CD14-positive monocyte (primary cell): ENCODE measurements around the gene CNNM4. TPM values are rescaled to one million over a fixed set of nuclear protein-coding genes. Genes with fewer than 3 reads are reported as not detected.
A peak's percentile ranks its signal among the peaks of the same experiment; 100 is the strongest.

Experiments
- DNase-seq, 3 donors: peaks; one replicate each; pipeline ENCODE4 v3.0.0-alpha.2; 2011 to 2022
- H2AFZ ChIP-seq: 2 replicates; pipeline ENCODE4 v1.6.0; 2012; ENCODE audit warnings: mild to moderate bottlenecking, low read depth, low read length, inconsistent platforms; ENCODE audit not compliant: insufficient read depth, poor library complexity, severe bottlenecking
- H3K27ac ChIP-seq, 2 donors: 1 replicate in 1 of 2; 2 replicates in 1 of 2; pipeline ENCODE4 v1.5.1; 2012 to 2013; ENCODE audit warnings: low read length in 2 of 2, control low read depth in 1 of 2, inconsistent platforms in 1 of 2, low read depth in 1 of 2, mild to moderate bottlenecking in 1 of 2
- H3K27me3 ChIP-seq, 2 donors: one replicate each; pipeline versions ENCODE4 v1.6.0 to v1.6.1; 2011 to 2013; ENCODE audit warnings: low read length in 2 of 2; ENCODE audit not compliant: control insufficient read depth in 2 of 2, insufficient read depth in 2 of 2
- H3K36me3 ChIP-seq, 2 donors: replicated peaks in 1 of 2; 1 replicate in 1 of 2; 2 replicates in 1 of 2; pipeline versions ENCODE4 v1.5.1 to v1.6.1; 2012 to 2013; ENCODE audit warnings: low read length in 2 of 2, control low read depth in 1 of 2, inconsistent platforms in 1 of 2, mild to moderate bottlenecking in 1 of 2; ENCODE audit not compliant: insufficient read depth in 2 of 2, control insufficient read depth in 1 of 2
- H3K4me1 ChIP-seq, 2 donors: 1 replicate in 1 of 2; 2 replicates in 1 of 2; pipeline versions ENCODE4 v1.5.1 to v1.6.1; 2012 to 2013; ENCODE audit warnings: low read length in 2 of 2, control low read depth in 1 of 2, inconsistent platforms in 1 of 2, mild to moderate bottlenecking in 1 of 2, moderate library complexity in 1 of 2; ENCODE audit not compliant: insufficient read depth in 2 of 2, control insufficient read depth in 1 of 2
- H3K4me2 ChIP-seq: replicated peaks from 2 replicates; pipeline ENCODE3; 2012; ENCODE audit warnings: low read length, moderate library complexity, mild to moderate bottlenecking; ENCODE audit not compliant: poor library complexity, severe bottlenecking; ENCODE audit errors: extremely low read depth
- H3K4me3 ChIP-seq, 3 experiments: fragments of 200-600 bp in 1 of 3; sonication (generic) in 1 of 3; replicated peaks in 1 of 3; 1 replicate in 2 of 3; 2 replicates in 1 of 3; pipeline ENCODE4 v1.5.1; 2011 to 2013; ENCODE audit warnings: low read length in 3 of 3, mild to moderate bottlenecking in 3 of 3, control low read depth in 2 of 3, low read depth in 2 of 3, inconsistent platforms in 1 of 3, moderate library complexity in 1 of 3
- H3K79me2 ChIP-seq: 2 replicates; pipeline ENCODE4 v1.6.0; 2012; ENCODE audit warnings: mild to moderate bottlenecking, control low read depth, inconsistent platforms, low read length, moderate library complexity; ENCODE audit not compliant: insufficient read depth
- H3K9ac ChIP-seq: 2 replicates; pipeline ENCODE4 v1.6.0; 2017; ENCODE audit warnings: low read length, mild to moderate bottlenecking; ENCODE audit not compliant: insufficient read depth, poor library complexity, severe bottlenecking
- H3K9me3 ChIP-seq, 2 donors: replicated peaks in 1 of 2; 1 replicate in 1 of 2; 2 replicates in 1 of 2; pipeline versions ENCODE4 v1.5.1 to v1.6.1; 2012 to 2013; ENCODE audit warnings: low read length in 2 of 2, control low read depth in 1 of 2; ENCODE audit not compliant: control insufficient read depth in 1 of 2, insufficient read depth in 1 of 2
- H4K20me1 ChIP-seq: 2 replicates; pipeline ENCODE4 v1.6.0; 2012; ENCODE audit warnings: mild to moderate bottlenecking, low read length, control low read depth, moderate library complexity; ENCODE audit not compliant: insufficient read depth
- H3K27ac Mint-ChIP-seq, 7 donors: one replicate each; pipeline ENCODE4 v1.8.0; 2020; ENCODE audit warnings: mild to moderate bottlenecking in 7 of 7, mixed read lengths in 7 of 7, moderate library complexity in 6 of 7, inconsistent platforms in 2 of 7
- H3K27me3 Mint-ChIP-seq, 3 donors: one replicate each; pipeline ENCODE4 v1.8.0; 2021 to 2022; ENCODE audit warnings: low read depth in 3 of 3, mild to moderate bottlenecking in 3 of 3, mixed read lengths in 3 of 3, moderate library complexity in 3 of 3, inconsistent platforms in 1 of 3
- H3K36me3 Mint-ChIP-seq, 2 donors: one replicate each; pipeline ENCODE4 v1.8.0; 2020; ENCODE audit warnings: mixed read lengths in 2 of 2, inconsistent platforms in 1 of 2, mild to moderate bottlenecking in 1 of 2
- H3K4me1 Mint-ChIP-seq: one replicate; pipeline ENCODE4 v1.8.0; 2020; ENCODE audit warnings: mild to moderate bottlenecking, mixed read lengths
- H3K4me3 Mint-ChIP-seq, 2 donors: one replicate each; pipeline ENCODE4 v1.8.0; 2020; ENCODE audit warnings: mild to moderate bottlenecking in 2 of 2, mixed read lengths in 2 of 2, moderate library complexity in 1 of 2
- H3K9me3 Mint-ChIP-seq, 7 donors: one replicate each; pipeline ENCODE4 v1.8.0; 2020 to 2022; ENCODE audit warnings: mixed read lengths in 7 of 7, mild to moderate bottlenecking in 6 of 7, moderate library complexity in 6 of 7, inconsistent platforms in 2 of 7
- WGBS: methylation state at CpG from one replicate; pipeline ENCODE4 v1.1.5; 2013; ENCODE audit warnings: missing lambda C conversion rate; ENCODE audit not compliant: insufficient coverage; 5-methylcytosine and 5-hydroxymethylcytosine counted together
- intact Hi-C, 2 donors: fragments of 100-400 bp; cut with micrococcal nuclease; formaldehyde crosslinking; loops; one replicate each; pipeline versions ENCODE4 v1.15.0 to v1.15.1; 2023
- polyA plus RNA-seq, 3 donors: library from polyadenylated mRNA; depleted of rRNA in 1 of 3; unstranded in 2 of 3; stranded (reverse) in 1 of 3; fragments of 300-500 nt in 2 of 3; fragments of >200 nt in 1 of 3; fragmentation: Illumina TruSeq in 2 of 3; gene quantifications; 1 replicate in 2 of 3; 2 replicates in 1 of 3; pipeline ENCODE4 v1.2.3, GENCODE V29; 2012 to 2021
- TF ChIP-seq, protein P1 (sequence below): fragments of 200-600 bp; IDR thresholded peaks from one replicate; pipeline ENCODE4 v1.8.0; 2022; ENCODE audit warnings: antibody characterized with exemption, mild to moderate bottlenecking

The CNNM4 gene
- polyA plus RNA-seq, 3 donors: 2.3 to 8.3 (median 2.6) TPM

- peaks cover 8 to 9% of the 10 kb centered on the region in 2 donors for H3K4me1 ChIP-seq
- no CpG with 5 or more reads among the region's 4 CpGs for WGBS
- H3K4me2 ChIP-seq: no peak overlapping the region
- H4K20me1 ChIP-seq: no peaks in the 10 kb centered on the region
- TF ChIP-seq, protein P1, sequence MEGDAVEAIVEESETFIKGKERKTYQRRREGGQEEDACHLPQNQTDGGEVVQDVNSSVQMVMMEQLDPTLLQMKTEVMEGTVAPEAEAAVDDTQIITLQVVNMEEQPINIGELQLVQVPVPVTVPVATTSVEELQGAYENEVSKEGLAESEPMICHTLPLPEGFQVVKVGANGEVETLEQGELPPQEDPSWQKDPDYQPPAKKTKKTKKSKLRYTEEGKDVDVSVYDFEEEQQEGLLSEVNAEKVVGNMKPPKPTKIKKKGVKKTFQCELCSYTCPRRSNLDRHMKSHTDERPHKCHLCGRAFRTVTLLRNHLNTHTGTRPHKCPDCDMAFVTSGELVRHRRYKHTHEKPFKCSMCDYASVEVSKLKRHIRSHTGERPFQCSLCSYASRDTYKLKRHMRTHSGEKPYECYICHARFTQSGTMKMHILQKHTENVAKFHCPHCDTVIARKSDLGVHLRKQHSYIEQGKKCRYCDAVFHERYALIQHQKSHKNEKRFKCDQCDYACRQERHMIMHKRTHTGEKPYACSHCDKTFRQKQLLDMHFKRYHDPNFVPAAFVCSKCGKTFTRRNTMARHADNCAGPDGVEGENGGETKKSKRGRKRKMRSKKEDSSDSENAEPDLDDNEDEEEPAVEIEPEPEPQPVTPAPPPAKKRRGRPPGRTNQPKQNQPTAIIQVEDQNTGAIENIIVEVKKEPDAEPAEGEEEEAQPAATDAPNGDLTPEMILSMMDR: no peak
- H3K27me3 ChIP-seq: no peaks in the 10 kb centered on the region
- no peak for DNase-seq
- no peaks in the 10 kb centered on the region for H3K79me2 ChIP-seq
- intact Hi-C loops: no loop called here
- no peak overlapping the region for H3K9ac ChIP-seq
- Mint-ChIP-seq H3K27ac (peak overlapping the region in 3 of 7 donors; percentile 57 to 78 (median 58)), H3K4me1 (peaks cover 13% of the 10 kb centered on the region), H3K4me3 (no peak overlapping the region), H3K27me3 (peaks cover 0 to 3% (median 0%) of the 10 kb centered on the region in 3 donors), H3K36me3 (peaks cover 37 to 61% of the 10 kb centered on the region in 2 donors), H3K9me3 (no peaks in the 10 kb centered on the region)
- H3K36me3 ChIP-seq: peaks cover 16% of the 10 kb centered on the region in 2 donors
- no peak overlapping the region for H2AFZ ChIP-seq
- H3K9me3 ChIP-seq: no peaks in the 10 kb centered on the region
- no peak overlapping the region for H3K27ac ChIP-seq
- H3K4me3 ChIP-seq: no peak overlapping the region
These were observed 34.6 kb upstream of the CNNM4 start for GRCh38 chr2:96726131-96726530.

DNA sequence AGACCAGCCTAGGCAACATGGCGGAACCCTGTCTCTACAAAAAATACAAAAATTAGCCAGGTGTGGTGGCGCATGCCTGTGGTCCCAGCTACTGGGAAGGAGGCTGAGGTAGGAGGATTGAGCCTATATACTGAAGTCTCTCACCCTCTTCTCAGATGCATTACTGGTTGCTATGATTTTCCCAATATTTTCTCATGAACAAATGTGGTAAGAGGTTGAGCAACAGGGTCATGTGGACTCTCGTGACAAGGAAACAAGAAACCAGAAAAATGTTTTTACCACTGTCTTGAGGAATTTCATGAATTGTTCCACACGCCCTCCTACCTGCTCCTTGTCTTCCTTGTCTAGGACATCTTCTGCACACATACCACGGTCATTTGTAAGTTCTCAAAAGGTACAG is 33.3 kb upstream of the CNNM4 start:
- TF ChIP-seq, protein P1: no peak
- Histone ChIP-seq H4K20me1 (no peaks in the 10 kb centered on the region), H3K36me3 (peaks cover 26 to 29% of the 10 kb centered on the region in 2 donors), H2AFZ (no peak overlapping the region), H3K79me2 (no peaks in the 10 kb centered on the region), H3K27ac (peak overlapping the region; percentile 4 to 47), H3K4me1 (peaks cover 8 to 9% of the 10 kb centered on the region in 2 donors), H3K4me2 (no peak overlapping the region), H3K27me3 (no peaks in the 10 kb centered on the region), H3K9me3 (no peaks in the 10 kb centered on the region), H3K9ac (no peak overlapping the region), H3K4me3 (no peak overlapping the region)
- no peaks in the 10 kb centered on the region for H3K9me3 Mint-ChIP-seq
- H3K36me3 Mint-ChIP-seq: peaks cover 44 to 66% of the 10 kb centered on the region in 2 donors
- 50% methylated on average over 1 of the region's 5 CpGs for WGBS
- peak overlapping the region; percentile 33 to 86 (median 78) for H3K27ac Mint-ChIP-seq
- peaks cover 0 to 3% (median 0%) of the 10 kb centered on the region in 3 donors for H3K27me3 Mint-ChIP-seq
- peaks cover 13% of the 10 kb centered on the region for H3K4me1 Mint-ChIP-seq
- peak; percentile 16 to 54 (median 51) for DNase-seq
- no peak overlapping the region for H3K4me3 Mint-ChIP-seq
- intact Hi-C loops: no loop called here
